SK-N-MC (cell line): Measurements from ENCODE around the gene PXMP2.

Experiments
- EZH2 ChIP-seq: fragments of 200-600 bp; sonication (generic); IDR thresholded peaks from one replicate; pipeline ENCODE4 v1.6.1; 2017; ENCODE audit warnings: antibody characterized with exemption
- POLR2AphosphoS5 ChIP-seq: IDR thresholded peaks from 2 replicates; pipeline ENCODE4 v1.6.1; 2012; ENCODE audit warnings: mild to moderate bottlenecking, low read depth, low read length, borderline replicate concordance

DNA sequence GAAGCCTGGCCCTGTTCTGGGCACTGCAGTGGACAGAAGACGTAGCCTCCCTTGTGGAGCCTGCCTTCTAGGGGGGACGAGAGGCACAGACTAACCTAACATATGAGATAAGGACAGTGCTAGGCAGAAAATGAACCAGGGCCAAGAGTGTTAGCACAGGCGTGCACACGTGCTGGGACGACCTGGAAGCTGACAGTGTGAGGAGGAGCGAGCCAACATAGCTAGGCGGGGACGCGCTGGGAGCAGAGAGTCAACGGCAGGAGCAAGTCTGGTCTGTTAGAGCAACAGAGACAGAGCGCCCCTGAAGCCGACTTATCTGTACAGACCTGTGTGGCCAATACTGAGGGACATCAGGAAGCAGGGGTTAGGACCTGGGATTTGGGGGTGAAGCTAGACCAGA lies 8.0 kb downstream of the PXMP2 start:
- TF ChIP-seq EZH2 (no peak), POLR2AphosphoS5 (no peak)
